ENCODE results near the gene XKR8.

DNA sequence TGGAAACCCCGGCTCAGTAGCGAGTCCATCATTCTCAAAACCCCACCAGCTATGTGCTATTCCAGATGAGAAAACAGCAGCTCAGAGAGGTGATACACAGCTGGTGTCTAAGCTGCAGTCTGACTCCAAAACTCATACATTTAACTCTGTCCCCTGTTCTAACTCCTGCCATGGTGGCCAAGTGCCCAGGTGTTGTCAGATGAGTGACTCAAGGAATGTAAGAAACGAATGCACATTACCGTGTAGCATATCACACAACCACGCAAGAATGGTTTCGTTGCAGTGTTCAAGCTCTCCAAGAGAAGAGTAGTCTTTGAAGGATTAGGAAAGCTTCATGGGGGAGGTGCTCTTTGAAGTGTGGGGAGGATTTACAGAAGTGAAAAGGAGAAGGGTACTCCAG, 4.7 kb upstream of the XKR8 start:
- TF ChIP-seq YY1 (IDR thresholded peaks at IDR 0.05; ENCODE audit: low read depth, low read length) (no peak), POLR2A (IDR thresholded peaks at IDR 0.05; ENCODE audit: low read depth, low read length) (no peak)
- TF ChIP-seq, protein P1, sequence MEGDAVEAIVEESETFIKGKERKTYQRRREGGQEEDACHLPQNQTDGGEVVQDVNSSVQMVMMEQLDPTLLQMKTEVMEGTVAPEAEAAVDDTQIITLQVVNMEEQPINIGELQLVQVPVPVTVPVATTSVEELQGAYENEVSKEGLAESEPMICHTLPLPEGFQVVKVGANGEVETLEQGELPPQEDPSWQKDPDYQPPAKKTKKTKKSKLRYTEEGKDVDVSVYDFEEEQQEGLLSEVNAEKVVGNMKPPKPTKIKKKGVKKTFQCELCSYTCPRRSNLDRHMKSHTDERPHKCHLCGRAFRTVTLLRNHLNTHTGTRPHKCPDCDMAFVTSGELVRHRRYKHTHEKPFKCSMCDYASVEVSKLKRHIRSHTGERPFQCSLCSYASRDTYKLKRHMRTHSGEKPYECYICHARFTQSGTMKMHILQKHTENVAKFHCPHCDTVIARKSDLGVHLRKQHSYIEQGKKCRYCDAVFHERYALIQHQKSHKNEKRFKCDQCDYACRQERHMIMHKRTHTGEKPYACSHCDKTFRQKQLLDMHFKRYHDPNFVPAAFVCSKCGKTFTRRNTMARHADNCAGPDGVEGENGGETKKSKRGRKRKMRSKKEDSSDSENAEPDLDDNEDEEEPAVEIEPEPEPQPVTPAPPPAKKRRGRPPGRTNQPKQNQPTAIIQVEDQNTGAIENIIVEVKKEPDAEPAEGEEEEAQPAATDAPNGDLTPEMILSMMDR (IDR thresholded peaks at IDR 0.05 in 2 of 3, conservative IDR thresholded peaks at IDR 0.05 in 1 of 3; ENCODE audit: control insufficient read depth in 2 of 3, extremely low read depth in 1 of 3, insufficient read depth in 1 of 3, low read depth in 3 of 3, low read length in 3 of 3) = no peak
- TF ChIP-seq, protein P2, sequence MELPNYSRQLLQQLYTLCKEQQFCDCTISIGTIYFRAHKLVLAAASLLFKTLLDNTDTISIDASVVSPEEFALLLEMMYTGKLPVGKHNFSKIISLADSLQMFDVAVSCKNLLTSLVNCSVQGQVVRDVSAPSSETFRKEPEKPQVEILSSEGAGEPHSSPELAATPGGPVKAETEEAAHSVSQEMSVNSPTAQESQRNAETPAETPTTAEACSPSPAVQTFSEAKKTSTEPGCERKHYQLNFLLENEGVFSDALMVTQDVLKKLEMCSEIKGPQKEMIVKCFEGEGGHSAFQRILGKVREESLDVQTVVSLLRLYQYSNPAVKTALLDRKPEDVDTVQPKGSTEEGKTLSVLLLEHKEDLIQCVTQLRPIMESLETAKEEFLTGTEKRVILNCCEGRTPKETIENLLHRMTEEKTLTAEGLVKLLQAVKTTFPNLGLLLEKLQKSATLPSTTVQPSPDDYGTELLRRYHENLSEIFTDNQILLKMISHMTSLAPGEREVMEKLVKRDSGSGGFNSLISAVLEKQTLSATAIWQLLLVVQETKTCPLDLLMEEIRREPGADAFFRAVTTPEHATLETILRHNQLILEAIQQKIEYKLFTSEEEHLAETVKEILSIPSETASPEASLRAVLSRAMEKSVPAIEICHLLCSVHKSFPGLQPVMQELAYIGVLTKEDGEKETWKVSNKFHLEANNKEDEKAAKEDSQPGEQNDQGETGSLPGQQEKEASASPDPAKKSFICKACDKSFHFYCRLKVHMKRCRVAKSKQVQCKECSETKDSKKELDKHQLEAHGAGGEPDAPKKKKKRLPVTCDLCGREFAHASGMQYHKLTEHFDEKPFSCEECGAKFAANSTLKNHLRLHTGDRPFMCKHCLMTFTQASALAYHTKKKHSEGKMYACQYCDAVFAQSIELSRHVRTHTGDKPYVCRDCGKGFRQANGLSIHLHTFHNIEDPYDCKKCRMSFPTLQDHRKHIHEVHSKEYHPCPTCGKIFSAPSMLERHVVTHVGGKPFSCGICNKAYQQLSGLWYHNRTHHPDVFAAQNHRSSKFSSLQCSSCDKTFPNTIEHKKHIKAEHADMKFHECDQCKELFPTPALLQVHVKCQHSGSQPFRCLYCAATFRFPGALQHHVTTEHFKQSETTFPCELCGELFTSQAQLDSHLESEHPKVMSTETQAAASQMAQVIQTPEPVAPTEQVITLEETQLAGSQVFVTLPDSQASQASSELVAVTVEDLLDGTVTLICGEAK (IDR thresholded peaks at IDR 0.05; ENCODE audit: borderline replicate concordance) = no peak
- TF ChIP-seq, protein P3, sequence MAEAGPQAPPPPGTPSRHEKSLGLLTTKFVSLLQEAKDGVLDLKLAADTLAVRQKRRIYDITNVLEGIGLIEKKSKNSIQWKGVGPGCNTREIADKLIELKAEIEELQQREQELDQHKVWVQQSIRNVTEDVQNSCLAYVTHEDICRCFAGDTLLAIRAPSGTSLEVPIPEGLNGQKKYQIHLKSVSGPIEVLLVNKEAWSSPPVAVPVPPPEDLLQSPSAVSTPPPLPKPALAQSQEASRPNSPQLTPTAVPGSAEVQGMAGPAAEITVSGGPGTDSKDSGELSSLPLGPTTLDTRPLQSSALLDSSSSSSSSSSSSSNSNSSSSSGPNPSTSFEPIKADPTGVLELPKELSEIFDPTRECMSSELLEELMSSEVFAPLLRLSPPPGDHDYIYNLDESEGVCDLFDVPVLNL (IDR thresholded peaks at IDR 0.05; ENCODE audit: low read depth, low read length) = no peak
- TF ChIP-seq, protein P4, sequence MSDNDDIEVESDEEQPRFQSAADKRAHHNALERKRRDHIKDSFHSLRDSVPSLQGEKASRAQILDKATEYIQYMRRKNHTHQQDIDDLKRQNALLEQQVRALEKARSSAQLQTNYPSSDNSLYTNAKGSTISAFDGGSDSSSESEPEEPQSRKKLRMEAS (IDR thresholded peaks at IDR 0.05; ENCODE audit: low read depth, low read length) = no peak

Measured in GM12878 (cell line).